NCI-H2196 (cell line): ENCODE data around the gene MGAT5.
"Not testable (repeated sequence)": the region's sequence is repeated elsewhere in the genome, so short reads cannot be mapped to it uniquely, and the experiment has no call there.

ENCODE experiments used
- DNase-seq: peaks from one replicate; lab custom pipeline; 2025; ENCODE audit not compliant: unreplicated experiment; lab: John Stamatoyannopoulos, UW

MGAT5 gene

GRCh38 chr2:134275058-134275862 is 21.4 kb downstream of the MGAT5 start:
- DNase-seq = no peak

- DNase-seq = no peak
Measured at GRCh38 chr2:134276381-134277172, 22.7 kb downstream of the MGAT5 start.

- DNase-seq = no peak
Measured at GRCh38 chr2:134277223-134277622, 23.4 kb downstream of the MGAT5 start.

- no peak for DNase-seq
Measured at GRCh38 chr2:134278553-134278952, 24.7 kb downstream of the MGAT5 start.

GRCh38 chr2:134279417-134279816 is 25.5 kb downstream of the MGAT5 start:
- DNase-seq = no peak

- DNase-seq = no peak
Measured at GRCh38 chr2:134280231-134280630, 26.4 kb downstream of the MGAT5 start.

- no peak for DNase-seq
Measured at GRCh38 chr2:134280726-134281125, 26.9 kb downstream of the MGAT5 start.

- DNase-seq = no peak
Measured at GRCh38 chr2:134281815-134282419, 28.0 kb downstream of the MGAT5 start.

GRCh38 chr2:134282629-134283400 is 28.9 kb downstream of the MGAT5 start:
- DNase-seq = no peak

GRCh38 chr2:134283661-134284060 is 29.8 kb downstream of the MGAT5 start:
- no peak for DNase-seq

GRCh38 chr2:134284119-134284670 is 30.3 kb downstream of the MGAT5 start:
- DNase-seq = no peak

- DNase-seq = no peak
Measured at GRCh38 chr2:134287323-134287722, 33.5 kb downstream of the MGAT5 start.

GRCh38 chr2:134288814-134289213 is 34.9 kb downstream of the MGAT5 start:
- DNase-seq = no peak

GRCh38 chr2:134289225-134289624 is 35.4 kb downstream of the MGAT5 start:
- DNase-seq = no peak

- DNase-seq = no peak
Measured at GRCh38 chr2:134290358-134290757, 36.5 kb downstream of the MGAT5 start.

GRCh38 chr2:134292514-134292913 is 38.6 kb downstream of the MGAT5 start:
- no peak for DNase-seq

GRCh38 chr2:134293719-134294537 is 40.1 kb downstream of the MGAT5 start:
- no peak for DNase-seq

- not testable (repeated sequence) for DNase-seq
Measured at GRCh38 chr2:134294598-134294997, 40.7 kb downstream of the MGAT5 start.

- DNase-seq = no peak
Measured at GRCh38 chr2:134295441-134295840, 41.6 kb downstream of the MGAT5 start.

- no peak for DNase-seq
Measured at GRCh38 chr2:134296301-134296700, 42.4 kb downstream of the MGAT5 start.
